Muscle layer of duodenum (tissue), 2 donors: ENCODE measurements around the gene AAK1.
"Not testable (repeated sequence)": the region's sequence is repeated elsewhere in the genome, so short reads cannot be mapped to it uniquely, and the experiment has no call there.

ENCODE experiments used
- H3K27ac ChIP-seq: one replicate; pipeline ENCODE4 v1.7.0; 2013; ENCODE audit warnings: mild to moderate bottlenecking, low read length
- H3K27me3 ChIP-seq: one replicate; pipeline ENCODE4 v1.7.0; 2013; ENCODE audit warnings: low read depth, mild to moderate bottlenecking, control low read depth, low read length
- H3K36me3 ChIP-seq, 2 donors: one replicate each; pipeline ENCODE4 v1.7.0; 2013; ENCODE audit warnings: low read length in 2 of 2, control low read depth in 1 of 2, mild to moderate bottlenecking in 1 of 2; ENCODE audit not compliant: insufficient read depth in 2 of 2, control insufficient read depth in 1 of 2
- H3K4me1 ChIP-seq, 2 donors: one replicate each; pipeline ENCODE4 v1.7.0; 2013; ENCODE audit warnings: low read length in 2 of 2, mild to moderate bottlenecking in 2 of 2, control low read depth in 1 of 2, moderate library complexity in 1 of 2; ENCODE audit not compliant: insufficient read depth in 2 of 2, control insufficient read depth in 1 of 2
- H3K4me3 ChIP-seq, 2 donors: one replicate each; pipeline ENCODE4 v1.7.0; 2013; ENCODE audit warnings: low read length in 2 of 2, low read depth in 1 of 2, mild to moderate bottlenecking in 1 of 2
- H3K9me3 ChIP-seq, 2 donors: one replicate each; pipeline ENCODE4 v1.7.0; 2013; ENCODE audit warnings: low read length in 2 of 2, control low read depth in 1 of 2, mild to moderate bottlenecking in 1 of 2; ENCODE audit not compliant: control insufficient read depth in 1 of 2
- donor health status: healthy.

The AAK1 gene

GRCh38 chr2:69677914-69678313 is 34.4 kb upstream of the AAK1 start:
- no peak overlapping the region for H3K27ac ChIP-seq
- H3K9me3 ChIP-seq, result no peaks in the 10 kb centered on the region
- H3K36me3 ChIP-seq, result no peaks in the 10 kb centered on the region
- peaks cover 0 to 11% of the 10 kb centered on the region in 2 donors for H3K4me1 ChIP-seq
- no peaks in the 10 kb centered on the region for H3K27me3 ChIP-seq
- no peak overlapping the region for H3K4me3 ChIP-seq

GRCh38 chr2:69676146-69676545 is 32.6 kb upstream of the AAK1 start:
- Histone ChIP-seq H3K36me3 (no peaks in the 10 kb centered on the region), H3K9me3 (peaks cover 0 to 6% of the 10 kb centered on the region in 2 donors), H3K27ac (no peak overlapping the region), H3K27me3 (no peaks in the 10 kb centered on the region), H3K4me1 (peaks cover 0 to 5% of the 10 kb centered on the region in 2 donors), H3K4me3 (no peak overlapping the region)

DNA sequence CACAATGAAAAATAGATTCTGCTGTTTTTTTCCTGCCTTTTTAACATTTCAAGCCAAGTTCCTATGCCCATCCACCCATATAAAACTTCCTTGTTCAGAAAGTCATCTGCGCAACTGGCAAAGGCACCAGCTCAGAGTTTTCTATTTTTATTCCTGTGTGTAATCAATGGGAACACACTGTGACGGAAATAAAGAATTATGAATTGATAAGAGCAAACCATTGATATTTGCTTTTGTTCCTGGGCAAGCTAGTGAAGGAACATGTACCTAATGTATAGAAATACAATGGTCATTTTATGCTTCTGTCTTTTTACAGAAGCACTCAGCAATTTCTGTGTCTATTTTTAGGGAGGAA is 30.8 kb upstream of the AAK1 start:
- peak overlapping the region; percentile 21 for H3K27ac ChIP-seq

GRCh38 chr2:69673098-69673497 is 29.6 kb upstream of the AAK1 start:
- H3K36me3 ChIP-seq, H3K4me1 ChIP-seq, H3K4me3 ChIP-seq, H3K27me3 ChIP-seq, H3K9me3 ChIP-seq, H3K27ac ChIP-seq: not testable (repeated sequence)

More for the DNA sequence above, 30.8 kb upstream of the AAK1 start:
- H3K36me3 ChIP-seq, result no peaks in the 10 kb centered on the region
- peaks cover 0 to 5% of the 10 kb centered on the region in 2 donors for H3K4me1 ChIP-seq
- peaks cover 0 to 7% of the 10 kb centered on the region in 2 donors for H3K9me3 ChIP-seq
- no peaks in the 10 kb centered on the region for H3K27me3 ChIP-seq
- H3K4me3 ChIP-seq, result no peak overlapping the region

GRCh38 chr2:69669666-69670065 is 26.1 kb upstream of the AAK1 start:
- Histone ChIP-seq H3K9me3 (peaks cover 0 to 7% of the 10 kb centered on the region in 2 donors), H3K27ac (no peak overlapping the region), H3K4me3 (no peak overlapping the region), H3K4me1 (peaks cover 0 to 5% of the 10 kb centered on the region in 2 donors), H3K36me3 (no peaks in the 10 kb centered on the region), H3K27me3 (no peaks in the 10 kb centered on the region)

GRCh38 chr2:69668598-69668997 is 25.1 kb upstream of the AAK1 start:
- no peaks in the 10 kb centered on the region for H3K36me3 ChIP-seq
- H3K4me1 ChIP-seq, result no peaks in the 10 kb centered on the region
- H3K9me3 ChIP-seq, result peaks cover 0 to 7% of the 10 kb centered on the region in 2 donors
- no peak overlapping the region for H3K27ac ChIP-seq
- no peaks in the 10 kb centered on the region for H3K27me3 ChIP-seq
- H3K4me3 ChIP-seq, result no peak overlapping the region

DNA sequence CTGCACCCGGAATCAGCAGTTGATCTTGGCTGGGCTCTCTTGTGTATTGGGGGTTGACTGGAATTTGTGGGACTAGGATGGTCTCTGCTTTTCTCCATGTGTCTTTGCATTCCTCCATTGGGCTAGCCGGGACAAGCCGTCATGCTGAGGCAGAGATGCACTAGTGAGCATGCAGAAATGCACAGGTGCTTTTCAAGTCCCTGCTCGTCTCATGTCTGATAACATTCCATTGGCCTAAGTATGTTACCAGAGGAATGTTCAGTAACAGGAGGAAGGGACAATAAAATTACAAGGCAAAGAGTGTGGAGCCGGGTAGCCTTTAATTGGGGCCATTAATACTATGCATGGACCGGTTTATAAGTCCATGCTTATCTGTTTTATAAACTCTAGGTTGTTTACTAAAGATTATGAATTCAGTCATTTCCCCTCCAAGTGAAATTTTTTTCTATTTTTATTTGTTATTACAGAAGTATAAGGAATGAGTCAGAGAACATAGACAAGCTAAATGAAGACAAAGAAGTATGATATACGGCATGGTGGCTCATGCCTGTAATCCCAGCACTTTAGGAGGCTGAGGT is 24.4 kb upstream of the AAK1 start:
- H3K4me1 ChIP-seq, result no peaks in the 10 kb centered on the region
- H3K27ac ChIP-seq, result no peak overlapping the region
- peaks cover 0 to 7% of the 10 kb centered on the region in 2 donors for H3K9me3 ChIP-seq
- H3K27me3 ChIP-seq, result no peaks in the 10 kb centered on the region
- H3K4me3 ChIP-seq, result no peak overlapping the region
- H3K36me3 ChIP-seq, result no peaks in the 10 kb centered on the region

DNA sequence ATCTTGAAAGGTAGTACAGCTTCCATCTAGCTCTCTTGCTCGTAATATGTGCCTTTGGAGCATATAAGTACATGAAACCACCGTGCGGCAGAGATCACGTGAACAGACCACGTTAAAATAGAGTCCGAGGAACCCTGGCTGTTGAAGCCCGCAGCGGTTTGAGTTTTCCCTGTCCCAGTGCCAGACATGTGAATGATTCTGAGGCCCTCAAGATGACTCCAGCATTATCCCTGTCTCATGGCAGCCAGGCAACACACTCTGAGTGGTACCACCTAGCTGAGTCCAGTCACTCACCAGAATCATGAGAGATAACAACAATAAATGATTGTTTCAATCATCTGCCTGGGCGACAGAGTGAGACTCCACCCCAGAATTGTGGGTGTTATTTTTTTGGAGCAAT is 21.6 kb upstream of the AAK1 start:
- H3K27ac ChIP-seq, result no peak overlapping the region
- no peaks in the 10 kb centered on the region for H3K27me3 ChIP-seq
- H3K9me3 ChIP-seq, result no peaks in the 10 kb centered on the region
- H3K4me3 ChIP-seq, result no peak overlapping the region
- no peaks in the 10 kb centered on the region for H3K36me3 ChIP-seq
- H3K4me1 ChIP-seq, result no peaks in the 10 kb centered on the region

GRCh38 chr2:69663860-69664259 is 20.3 kb upstream of the AAK1 start:
- no peaks in the 10 kb centered on the region for H3K4me1 ChIP-seq
- no peaks in the 10 kb centered on the region for H3K9me3 ChIP-seq
- no peaks in the 10 kb centered on the region for H3K27me3 ChIP-seq
- no peak overlapping the region for H3K27ac ChIP-seq
- no peaks in the 10 kb centered on the region for H3K36me3 ChIP-seq
- H3K4me3 ChIP-seq, result no peak overlapping the region

- H3K4me1 ChIP-seq, H3K4me3 ChIP-seq, H3K36me3 ChIP-seq, H3K9me3 ChIP-seq, H3K27ac ChIP-seq, H3K27me3 ChIP-seq: not testable (repeated sequence)
Observed at GRCh38 chr2:69662547-69662946, 19.0 kb upstream of the AAK1 start.

DNA sequence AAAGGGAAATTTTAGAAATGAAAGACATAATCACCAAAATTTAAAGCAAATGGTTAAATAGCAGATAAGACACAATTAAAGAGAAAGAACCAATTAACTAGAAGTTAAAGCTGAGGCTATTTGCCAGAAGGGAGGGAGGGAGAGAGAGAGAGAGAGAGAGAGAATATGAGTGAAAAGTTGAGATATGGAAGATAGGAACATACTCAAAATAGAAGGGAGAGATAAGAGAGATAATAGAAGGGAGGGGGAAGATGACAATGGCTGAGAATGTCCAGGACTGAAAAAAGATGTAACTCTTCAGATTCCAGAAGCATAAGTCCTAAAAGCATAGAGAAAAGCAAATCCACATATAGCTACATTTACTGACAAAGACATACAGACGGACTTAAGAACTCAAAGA is 17.1 kb upstream of the AAK1 start:
- Histone ChIP-seq H3K4me1 (no peaks in the 10 kb centered on the region), H3K9me3 (no peaks in the 10 kb centered on the region), H3K4me3 (no peak overlapping the region), H3K36me3 (no peaks in the 10 kb centered on the region), H3K27me3 (no peaks in the 10 kb centered on the region), H3K27ac (no peak overlapping the region)

DNA sequence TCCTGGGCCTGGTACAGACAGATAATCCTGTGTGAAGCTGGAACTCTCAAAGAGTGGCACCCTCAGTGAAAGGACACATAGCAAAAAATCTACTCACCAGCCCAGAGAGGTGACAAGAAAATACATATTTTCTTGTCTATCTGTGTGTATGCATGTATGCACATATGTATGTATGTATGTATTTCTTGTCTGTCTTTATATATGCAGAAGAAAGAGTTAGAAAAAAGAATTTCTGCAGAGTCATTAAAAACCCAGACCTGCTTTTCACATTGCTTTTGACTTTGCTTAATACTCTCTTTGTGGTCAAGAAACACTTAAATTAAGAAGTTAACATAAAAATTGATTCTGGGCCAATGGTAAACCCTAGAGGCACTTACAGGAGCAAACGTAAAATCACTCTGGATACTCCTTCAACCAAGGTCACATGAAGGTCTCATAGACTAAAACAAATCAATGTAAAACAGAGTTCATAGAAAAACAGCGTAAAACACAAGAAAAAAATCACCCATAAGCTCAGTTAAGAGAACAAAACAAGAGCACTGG is 16.5 kb upstream of the AAK1 start:
- no peaks in the 10 kb centered on the region for H3K4me1 ChIP-seq
- H3K4me3 ChIP-seq, result no peak overlapping the region
- no peaks in the 10 kb centered on the region for H3K9me3 ChIP-seq
- H3K27ac ChIP-seq, result no peak overlapping the region
- H3K36me3 ChIP-seq, result no peaks in the 10 kb centered on the region
- no peaks in the 10 kb centered on the region for H3K27me3 ChIP-seq
